Measurements from ENCODE around the gene EXOC4.

The EXOC4 gene

DNA sequence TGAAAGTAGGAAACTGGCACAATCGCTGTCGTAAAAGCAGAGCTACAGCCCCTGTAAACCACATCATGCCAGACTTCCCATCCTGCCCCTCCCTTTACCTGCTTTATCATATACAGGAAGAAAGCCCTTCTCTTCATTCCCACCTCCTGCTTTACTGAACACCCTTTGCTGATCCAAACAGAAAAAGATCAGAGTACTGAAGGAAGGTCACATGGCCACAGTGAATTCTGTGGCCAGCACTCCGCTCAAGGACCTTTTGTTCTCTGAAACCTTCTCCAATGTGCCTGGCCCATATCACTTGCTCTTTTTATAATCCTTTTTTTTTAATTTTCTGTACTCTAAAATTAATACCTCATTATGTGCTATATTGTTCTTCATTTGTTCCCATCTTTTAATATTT lies 765.4 kb downstream of the EXOC4 start:
- DNase-seq, result no peak

- DNase-seq, result no peak
These were observed 766.4 kb downstream of the EXOC4 start for GRCh38 chr7:134019251-134019650.

DNA sequence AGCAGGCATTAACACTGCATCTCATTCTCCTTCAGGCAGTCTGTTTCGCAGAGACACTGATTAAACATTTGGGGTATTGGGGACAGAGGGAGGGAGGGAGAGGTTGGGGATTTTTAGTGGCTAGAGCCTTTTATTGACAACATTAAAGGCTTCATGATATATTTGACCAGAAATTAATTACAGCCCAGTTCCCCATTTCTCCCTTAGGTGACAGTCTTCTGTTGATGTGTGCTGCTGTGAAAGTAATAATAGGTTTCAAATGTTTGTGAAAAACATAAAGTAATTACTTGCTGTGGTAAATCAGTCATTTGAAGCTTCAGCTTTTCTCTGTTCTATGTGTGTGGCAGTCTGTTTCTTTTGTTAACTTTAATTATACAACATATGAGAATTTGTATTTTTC lies 769.0 kb downstream of the EXOC4 start:
- DNase-seq, result no peak

GRCh38 chr7:134022286-134022911 lies 769.5 kb downstream of the EXOC4 start:
- no peak for DNase-seq

DNA sequence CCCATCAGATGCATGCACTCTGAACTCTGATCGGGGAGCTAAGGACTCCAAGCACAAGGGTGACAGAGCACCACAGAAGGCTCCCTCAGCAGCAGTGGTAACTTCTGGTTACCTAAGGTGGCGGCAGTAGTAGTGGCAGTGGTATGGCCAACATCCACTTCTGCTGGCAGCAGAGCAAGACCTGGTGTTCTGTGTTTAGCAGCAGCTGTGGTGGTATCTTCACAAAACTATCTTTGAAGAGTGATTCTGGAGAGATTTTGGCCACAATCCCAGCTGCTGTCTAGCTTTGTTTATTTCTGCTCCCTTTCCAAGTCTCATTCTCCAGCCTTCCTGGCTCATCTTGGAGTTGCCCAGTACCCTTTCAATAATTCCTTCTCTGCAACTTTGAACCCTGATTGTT lies 771.9 kb downstream of the EXOC4 start:
- no peak for DNase-seq

DNA sequence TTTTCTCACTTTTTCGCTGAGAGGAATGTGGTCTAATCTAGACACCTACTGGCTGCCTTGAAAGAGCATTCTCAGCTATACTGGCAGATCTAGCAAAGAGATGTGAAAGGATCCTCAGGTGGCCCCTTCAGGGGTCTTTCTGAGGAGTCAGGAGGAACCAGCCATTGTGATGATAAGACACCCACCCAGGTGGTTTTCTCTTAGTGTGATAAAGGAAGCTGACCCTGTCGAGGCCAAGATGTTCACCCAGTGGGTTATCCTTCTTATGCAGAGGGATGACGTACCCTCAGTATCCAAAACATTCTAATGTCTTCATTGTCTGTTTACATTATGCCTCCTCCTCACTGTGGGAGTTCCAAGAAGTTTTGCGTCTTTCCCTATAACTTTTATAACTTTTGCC lies 776.0 kb downstream of the EXOC4 start:
- no peak for DNase-seq

GRCh38 chr7:134029743-134030142 lies 776.9 kb downstream of the EXOC4 start:
- no peak for DNase-seq

- DNase-seq, result no peak
These were observed 777.6 kb downstream of the EXOC4 start for GRCh38 chr7:134030460-134030865.

GRCh38 chr7:134031835-134032617 lies 779.1 kb downstream of the EXOC4 start:
- no peak for DNase-seq

- no peak for DNase-seq
These were observed 781.8 kb downstream of the EXOC4 start for GRCh38 chr7:134034652-134035051.

GRCh38 chr7:134037991-134038390 lies 785.1 kb downstream of the EXOC4 start:
- DNase-seq, result no peak

GRCh38 chr7:134040988-134041387 lies 788.1 kb downstream of the EXOC4 start:
- no peak for DNase-seq

- DNase-seq, result no peak
These were observed 788.6 kb downstream of the EXOC4 start for GRCh38 chr7:134041477-134041876.

DNA sequence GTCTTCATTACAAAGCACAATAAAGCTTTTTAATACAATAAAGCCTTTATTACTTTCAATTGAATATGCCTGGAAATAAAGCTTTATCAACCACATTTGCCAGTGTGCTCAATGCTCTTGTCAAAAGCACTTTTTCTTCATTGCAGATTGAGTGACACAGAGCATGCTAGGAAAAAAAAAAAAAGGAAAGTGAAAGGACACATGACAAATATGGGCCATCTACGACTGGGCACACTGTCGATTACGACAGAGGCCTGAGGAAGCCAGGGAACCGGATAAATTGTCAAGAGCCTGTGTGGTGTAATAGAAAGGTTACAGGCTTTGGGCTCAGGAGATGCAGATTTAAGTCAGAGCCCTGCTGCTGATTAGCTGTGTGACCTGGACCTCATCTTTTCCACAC lies 789.4 kb downstream of the EXOC4 start:
- DNase-seq, result no peak

DNA sequence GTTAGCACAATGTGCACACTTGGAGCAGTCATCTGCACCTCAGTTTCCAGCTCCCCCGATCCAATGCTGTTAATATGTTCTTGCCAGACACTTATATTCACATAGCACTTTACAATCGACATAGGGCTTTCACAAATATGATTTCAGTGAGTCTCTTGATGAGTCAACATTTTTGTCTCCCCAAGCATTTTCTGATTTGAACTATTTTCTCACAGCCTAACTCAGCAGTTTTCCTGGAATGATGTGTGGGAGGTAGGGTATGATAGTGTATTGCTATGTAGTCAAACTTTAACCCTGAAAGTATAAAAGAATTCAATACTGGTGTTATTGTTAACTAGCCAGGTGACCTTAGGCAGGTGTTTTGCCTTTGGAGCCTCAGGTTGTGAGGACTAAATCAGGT lies 791.8 kb downstream of the EXOC4 start:
- DNase-seq, result no peak

GRCh38 chr7:134045716-134046115 lies 792.8 kb downstream of the EXOC4 start:
- DNase-seq, result no peak

DNA sequence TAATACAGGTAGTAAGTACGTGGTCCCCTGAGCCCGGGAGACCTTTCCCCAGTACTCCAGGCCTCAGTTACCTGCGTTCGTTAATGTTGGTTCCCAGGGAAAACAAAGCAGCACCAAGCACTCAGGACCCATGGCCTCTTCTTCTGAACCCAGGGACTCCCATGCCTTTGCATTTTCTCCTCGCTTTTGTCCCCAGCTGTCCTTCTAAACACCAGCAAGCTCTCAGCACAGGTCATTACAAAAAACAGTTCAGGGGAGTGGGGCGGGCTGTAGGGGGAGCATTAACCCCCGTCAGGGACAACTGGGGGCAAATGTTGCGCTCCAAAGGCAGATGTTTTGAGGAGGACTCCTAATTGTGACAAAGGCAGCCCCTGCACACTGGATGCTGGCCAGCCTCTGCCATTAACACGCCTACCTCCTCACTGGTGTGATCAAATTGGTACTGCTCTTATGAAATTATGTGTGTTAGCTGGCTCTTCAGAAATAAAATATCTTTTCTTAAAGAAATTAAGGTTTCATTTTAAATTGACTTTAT lies 793.8 kb downstream of the EXOC4 start:
- no peak for DNase-seq

DNA sequence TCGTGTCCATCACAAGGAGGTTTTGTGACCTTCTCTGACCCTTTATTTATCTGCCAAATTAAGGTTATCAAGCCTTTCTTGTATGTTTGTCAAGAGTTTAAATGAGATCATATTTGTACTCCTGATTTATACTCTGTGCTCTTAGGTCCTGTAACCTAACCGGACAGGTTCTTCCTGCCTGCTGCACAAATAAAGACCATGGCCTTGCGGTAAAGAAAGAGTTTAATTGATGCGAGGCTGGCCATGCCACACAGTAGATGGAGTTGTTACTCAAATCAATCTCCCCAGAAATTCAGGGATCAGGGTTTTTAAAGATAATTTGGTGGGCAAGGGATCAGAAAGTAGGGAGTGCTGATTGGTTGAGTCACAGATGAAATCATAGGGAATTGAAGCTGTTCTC lies 794.8 kb downstream of the EXOC4 start:
- DNase-seq, result no peak

- no peak for DNase-seq
These were observed 795.3 kb downstream of the EXOC4 start for GRCh38 chr7:134048166-134048565.

DNA sequence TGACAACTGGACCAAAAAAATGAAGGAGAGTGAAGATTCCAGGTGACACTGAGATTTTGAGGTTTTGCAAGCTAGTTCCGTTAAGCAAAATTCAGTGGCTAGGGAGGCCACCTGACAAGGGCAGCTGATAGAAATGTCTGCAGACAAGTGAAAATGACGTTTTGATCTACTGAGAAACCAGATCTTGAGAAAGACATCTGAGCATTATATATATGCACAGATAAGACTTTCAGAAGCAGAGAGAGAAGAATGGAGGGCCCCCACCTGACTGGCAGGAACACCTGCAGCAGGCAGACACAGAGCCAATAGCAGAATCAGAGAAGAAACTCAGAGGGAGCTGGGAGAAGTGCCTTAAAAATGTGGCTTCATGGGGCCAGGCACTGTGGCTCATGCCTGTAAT lies 798.1 kb downstream of the EXOC4 start:
- no peak for DNase-seq

GRCh38 chr7:134056816-134057215 lies 803.9 kb downstream of the EXOC4 start:
- no peak for DNase-seq

DNA sequence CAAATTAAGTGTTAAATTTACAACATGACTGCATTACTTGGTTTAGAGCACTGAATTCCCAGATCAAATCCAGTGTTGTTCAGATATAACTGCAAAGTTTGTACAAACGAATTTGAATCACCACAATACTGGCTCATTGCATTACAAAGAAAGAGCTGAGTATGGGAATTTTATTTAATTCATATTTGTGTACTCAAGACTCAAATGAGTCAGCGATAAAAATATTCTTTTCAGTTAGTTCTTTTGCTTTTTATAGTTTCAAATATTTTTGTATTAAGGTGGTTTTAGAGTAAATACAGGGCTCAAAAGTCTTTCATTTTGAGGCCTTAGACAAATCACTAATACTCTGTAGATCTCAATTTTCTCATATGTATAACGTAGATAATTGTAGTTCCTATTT lies 805.6 kb downstream of the EXOC4 start:
- DNase-seq, result no peak

GRCh38 chr7:134058980-134059379 lies 806.1 kb downstream of the EXOC4 start:
- DNase-seq, result no peak

GRCh38 chr7:134059921-134060320 lies 807.0 kb downstream of the EXOC4 start:
- DNase-seq, result no peak

DNA sequence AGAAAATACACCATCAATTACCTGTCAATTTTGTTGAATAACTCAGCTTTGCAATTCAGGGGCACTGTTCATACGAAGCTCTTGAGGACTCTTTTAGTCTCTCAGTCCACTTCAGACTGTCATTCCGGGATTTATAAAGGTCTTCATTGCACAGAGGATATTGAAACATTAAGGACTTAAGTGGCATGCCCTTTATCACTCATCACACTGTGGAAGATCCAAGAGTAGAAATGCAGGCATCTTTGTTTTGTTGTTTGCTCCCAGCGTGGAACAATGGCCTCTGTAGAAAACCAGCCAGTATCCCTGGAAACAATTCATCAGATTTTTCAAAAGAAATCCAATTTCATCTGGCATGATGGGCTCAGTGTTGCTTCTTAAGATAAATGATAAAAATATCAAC lies 808.0 kb downstream of the EXOC4 start:
- DNase-seq, result no peak
